OCI-LY3 (cell line): ENCODE measurements around the gene FAM83G.
A peak's percentile ranks its signal among the peaks of the same experiment; 100 is the strongest.
"Not testable (repeated sequence)": the region's sequence is repeated elsewhere in the genome, so short reads cannot be mapped to it uniquely, and the experiment has no call there.

Experiments
- H2AFZ ChIP-seq: fragments of 200-600, 300-600 bp; shearing (Covaris generic); 2 replicates; pipeline ENCODE4 v1.6.0; 2014; ENCODE audit warnings: antibody characterized with exemption, low read depth, low read length
- H3K27ac ChIP-seq: fragments of 200-600, 300-600 bp; sonication (generic); 2 replicates; pipeline ENCODE4 v1.5.1; 2014; ENCODE audit warnings: mild to moderate bottlenecking, low read length, moderate library complexity, mixed read lengths
- H3K27me3 ChIP-seq: fragments of 200-600, 300-600 bp; sonication (generic); 2 replicates; pipeline ENCODE4 v1.6.1; 2014; ENCODE audit warnings: low read depth, low read length, mixed read lengths
- H3K36me3 ChIP-seq: fragments of 200-600, 300-600 bp; sonication (generic); replicated peaks from 2 replicates; pipeline ENCODE3; 2014; ENCODE audit warnings: low read depth, low read length, mixed read lengths
- H3K4me1 ChIP-seq: fragments of 300-600, 200-600 bp; sonication (generic); 2 replicates; pipeline ENCODE4 v1.6.1; 2014; ENCODE audit warnings: low read length, mixed read lengths
- H3K4me2 ChIP-seq: fragments of 200-600, 300-600 bp; sonication (generic); 2 replicates; pipeline ENCODE4 v1.6.1; 2014; ENCODE audit warnings: low read length, mixed read lengths
- H3K4me3 ChIP-seq: fragments of 300-600, 200-600 bp; sonication (generic); 2 replicates; pipeline ENCODE4 v1.5.1; 2014; ENCODE audit warnings: antibody characterized with exemption, mild to moderate bottlenecking, low read length, moderate library complexity
- H3K79me2 ChIP-seq: fragments of 300-600, 200-600 bp; shearing (Covaris generic); 2 replicates; pipeline ENCODE4 v1.6.1; 2014; ENCODE audit warnings: mild to moderate bottlenecking, low read length, mixed read lengths
- H3K9ac ChIP-seq: fragments of 300-600, 200-600 bp; shearing (Covaris generic); 2 replicates; pipeline ENCODE4 v1.6.0; 2014; ENCODE audit warnings: mild to moderate bottlenecking, low read length, moderate library complexity
- H3K9me3 ChIP-seq: fragments of 200-600, 300-600 bp; shearing (Covaris generic); 2 replicates; pipeline ENCODE4 v1.6.1; 2014; ENCODE audit warnings: low read length, mixed read lengths; ENCODE audit not compliant: insufficient read depth
- H4K20me1 ChIP-seq: fragments of 200-600, 300-600 bp; sonication (generic); 2 replicates; pipeline ENCODE4 v1.6.1; 2016; ENCODE audit warnings: low read length, mixed read lengths; ENCODE audit not compliant: insufficient read depth
- TF ChIP-seq, protein P1 (sequence below): fragments of 200-600, 300-600 bp; sonication (generic); IDR thresholded peaks from 2 replicates; pipeline ENCODE4 v1.5.1; 2014; ENCODE audit warnings: antibody characterized with exemption, low read length, low read depth

FAM83G gene

DNA sequence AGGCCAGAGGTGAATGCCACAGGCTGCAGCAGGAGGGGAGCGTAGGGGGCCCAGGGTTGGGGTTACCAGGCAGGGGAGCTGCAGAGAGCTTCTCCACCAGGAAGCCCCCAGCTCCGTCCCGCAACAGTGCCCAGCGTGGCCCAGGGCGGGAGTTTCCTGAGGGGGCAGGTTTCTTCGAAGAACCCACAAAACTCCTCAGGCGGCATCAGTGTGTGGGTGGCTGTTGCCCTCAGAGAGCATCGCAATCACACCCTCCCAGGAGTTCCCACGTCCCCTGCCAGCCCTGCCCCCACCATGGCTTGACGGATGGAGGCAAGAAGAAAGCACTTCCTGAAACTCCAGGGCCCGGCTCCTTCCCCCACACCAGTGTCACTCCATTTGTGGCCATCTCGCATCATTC, 34.2 kb upstream of the FAM83G start:
- H3K9ac ChIP-seq, H3K27ac ChIP-seq, H3K4me1 ChIP-seq, H3K36me3 ChIP-seq, H3K4me3 ChIP-seq, H3K4me2 ChIP-seq, H3K9me3 ChIP-seq, H4K20me1 ChIP-seq, H3K79me2 ChIP-seq, H2AFZ ChIP-seq, H3K27me3 ChIP-seq: not testable (repeated sequence)

DNA sequence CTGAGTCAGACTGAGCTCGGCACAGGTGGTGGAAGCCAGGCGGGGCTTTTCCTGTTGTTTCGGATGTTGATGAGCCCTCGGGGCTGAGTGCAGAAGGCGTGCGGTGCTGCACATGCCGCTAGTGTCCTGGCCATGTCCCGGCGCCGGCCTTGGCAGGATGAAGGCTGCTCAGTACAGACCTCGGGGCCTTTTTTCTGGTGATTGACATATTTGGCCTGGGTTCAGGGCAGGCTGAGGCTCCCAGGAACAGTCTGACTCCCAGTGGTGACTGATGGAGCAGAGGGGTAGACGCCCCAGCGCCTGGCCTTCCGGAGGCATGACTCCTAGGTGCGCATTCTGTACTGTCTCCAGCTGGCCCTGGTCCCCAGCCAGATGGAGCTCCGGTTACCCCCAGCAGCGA, 33.4 kb upstream of the FAM83G start:
- not testable (repeated sequence) for H3K4me1 ChIP-seq, H2AFZ ChIP-seq, H3K9ac ChIP-seq, H3K9me3 ChIP-seq, H3K27ac ChIP-seq, H4K20me1 ChIP-seq, H3K4me2 ChIP-seq, H3K79me2 ChIP-seq, H3K27me3 ChIP-seq, H3K4me3 ChIP-seq, H3K36me3 ChIP-seq

DNA sequence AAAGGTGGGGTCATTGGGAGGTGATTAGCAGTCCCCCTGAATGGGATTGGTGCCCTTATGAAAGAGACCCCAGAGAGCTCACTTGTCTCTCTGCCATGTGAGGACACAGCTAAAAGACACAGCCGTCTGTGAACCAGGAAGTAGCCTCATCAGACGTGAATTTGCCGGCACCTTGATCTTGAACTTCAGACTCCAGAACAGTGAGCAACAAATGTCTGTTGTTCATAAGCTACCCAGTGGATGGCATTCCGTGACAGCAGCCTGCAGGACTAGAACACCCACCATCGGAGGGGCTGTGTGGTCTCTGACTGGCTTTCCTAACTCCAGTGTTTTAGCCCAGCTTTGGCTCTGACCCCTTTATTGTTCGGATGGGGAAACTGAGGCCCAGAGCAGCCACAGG, 33.0 kb upstream of the FAM83G start:
- not testable (repeated sequence) for H3K36me3 ChIP-seq, H4K20me1 ChIP-seq, H3K27ac ChIP-seq, H3K79me2 ChIP-seq, H2AFZ ChIP-seq, H3K4me3 ChIP-seq, H3K27me3 ChIP-seq, H3K4me1 ChIP-seq, H3K4me2 ChIP-seq, H3K9ac ChIP-seq, H3K9me3 ChIP-seq

DNA sequence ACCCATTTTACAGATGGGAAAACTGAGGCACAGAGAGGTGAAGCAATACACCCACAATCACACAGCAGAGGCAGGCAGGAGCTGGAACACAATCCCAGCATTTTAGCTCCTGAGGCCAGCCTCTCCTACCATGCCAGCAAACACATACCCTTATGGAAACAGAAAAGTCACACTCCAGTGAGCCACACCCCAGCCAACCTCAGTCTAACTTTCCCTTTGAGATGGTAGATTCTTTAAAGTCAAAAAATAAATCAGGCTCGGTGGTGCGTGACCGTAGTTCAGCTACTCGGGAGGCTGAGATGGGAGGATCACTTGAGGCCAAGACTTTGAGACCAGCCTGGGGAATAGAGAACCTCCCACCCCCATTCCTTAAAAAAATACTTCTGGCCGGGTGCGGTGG, 31.6 kb upstream of the FAM83G start:
- not testable (repeated sequence) for H3K9me3 ChIP-seq, H2AFZ ChIP-seq, H3K4me2 ChIP-seq, H3K27me3 ChIP-seq, H3K27ac ChIP-seq, H4K20me1 ChIP-seq, H3K36me3 ChIP-seq, H3K4me3 ChIP-seq, H3K4me1 ChIP-seq, H3K79me2 ChIP-seq, H3K9ac ChIP-seq

DNA sequence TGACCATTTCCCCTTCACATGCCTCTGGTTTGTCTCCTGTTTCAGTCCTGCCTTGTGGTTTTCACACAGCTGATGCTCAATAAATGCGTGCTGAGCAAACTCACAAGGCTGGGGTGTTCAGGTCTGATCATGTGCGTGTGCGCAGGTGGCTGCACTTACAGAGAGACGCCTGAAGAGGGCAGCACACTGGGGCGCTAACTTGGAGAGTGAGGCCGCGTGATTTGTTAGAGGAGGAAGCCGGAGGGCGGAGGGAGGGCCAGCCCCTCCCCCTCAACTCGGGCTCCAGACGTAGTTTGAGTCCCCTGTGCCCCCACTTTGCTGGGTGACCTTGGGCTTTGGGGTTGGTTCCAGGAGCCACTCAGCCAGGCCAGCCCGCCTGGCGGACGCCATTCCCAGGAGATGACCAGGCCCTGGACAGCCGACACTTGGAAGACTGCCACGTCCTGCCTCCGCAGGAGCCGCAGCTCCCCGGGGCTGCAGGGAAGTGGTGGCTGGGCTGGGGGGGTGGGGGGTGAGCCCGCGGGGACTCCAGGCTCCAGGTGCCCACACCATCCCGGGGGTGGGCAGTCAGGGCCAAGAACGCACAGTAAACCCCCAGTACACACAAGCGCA, 27.9 kb upstream of the FAM83G start:
- not testable (repeated sequence) for H3K9ac ChIP-seq, H3K4me2 ChIP-seq, H3K4me3 ChIP-seq, H3K79me2 ChIP-seq, H3K27ac ChIP-seq, H3K9me3 ChIP-seq, H2AFZ ChIP-seq, H4K20me1 ChIP-seq, H3K27me3 ChIP-seq, H3K36me3 ChIP-seq, H3K4me1 ChIP-seq

DNA sequence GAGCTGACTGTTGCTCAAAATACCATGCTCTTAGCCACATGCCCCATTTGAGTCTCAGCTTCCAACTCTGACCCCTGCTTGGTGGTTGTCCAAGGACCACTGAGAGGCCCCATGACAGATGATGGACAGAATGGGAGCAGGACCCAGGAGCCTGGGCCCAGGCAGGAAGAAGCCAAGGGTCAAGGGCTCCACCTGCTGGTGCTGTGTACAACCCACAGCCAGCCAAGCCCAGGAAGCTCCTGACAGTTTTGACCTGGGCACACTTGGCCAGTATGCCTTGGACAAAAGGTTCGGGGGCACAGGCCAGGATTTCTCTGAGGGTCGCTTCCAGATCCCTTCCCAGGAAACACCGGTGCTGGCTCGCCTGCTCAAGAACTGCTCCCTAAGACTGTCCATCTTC, 27.2 kb upstream of the FAM83G start:
- not testable (repeated sequence) for H3K27me3 ChIP-seq, H3K9ac ChIP-seq, H3K79me2 ChIP-seq, H4K20me1 ChIP-seq, H3K36me3 ChIP-seq, H3K4me3 ChIP-seq, H3K27ac ChIP-seq, H3K9me3 ChIP-seq, H3K4me1 ChIP-seq, H2AFZ ChIP-seq
- TF ChIP-seq, protein P1, sequence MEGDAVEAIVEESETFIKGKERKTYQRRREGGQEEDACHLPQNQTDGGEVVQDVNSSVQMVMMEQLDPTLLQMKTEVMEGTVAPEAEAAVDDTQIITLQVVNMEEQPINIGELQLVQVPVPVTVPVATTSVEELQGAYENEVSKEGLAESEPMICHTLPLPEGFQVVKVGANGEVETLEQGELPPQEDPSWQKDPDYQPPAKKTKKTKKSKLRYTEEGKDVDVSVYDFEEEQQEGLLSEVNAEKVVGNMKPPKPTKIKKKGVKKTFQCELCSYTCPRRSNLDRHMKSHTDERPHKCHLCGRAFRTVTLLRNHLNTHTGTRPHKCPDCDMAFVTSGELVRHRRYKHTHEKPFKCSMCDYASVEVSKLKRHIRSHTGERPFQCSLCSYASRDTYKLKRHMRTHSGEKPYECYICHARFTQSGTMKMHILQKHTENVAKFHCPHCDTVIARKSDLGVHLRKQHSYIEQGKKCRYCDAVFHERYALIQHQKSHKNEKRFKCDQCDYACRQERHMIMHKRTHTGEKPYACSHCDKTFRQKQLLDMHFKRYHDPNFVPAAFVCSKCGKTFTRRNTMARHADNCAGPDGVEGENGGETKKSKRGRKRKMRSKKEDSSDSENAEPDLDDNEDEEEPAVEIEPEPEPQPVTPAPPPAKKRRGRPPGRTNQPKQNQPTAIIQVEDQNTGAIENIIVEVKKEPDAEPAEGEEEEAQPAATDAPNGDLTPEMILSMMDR = 0 out of 2 replicates have a peak, but pooled peaks have one; percentile 5
- peak overlapping the region; percentile 39; the same call in 1 of the 2 replicates for H3K4me2 ChIP-seq

DNA sequence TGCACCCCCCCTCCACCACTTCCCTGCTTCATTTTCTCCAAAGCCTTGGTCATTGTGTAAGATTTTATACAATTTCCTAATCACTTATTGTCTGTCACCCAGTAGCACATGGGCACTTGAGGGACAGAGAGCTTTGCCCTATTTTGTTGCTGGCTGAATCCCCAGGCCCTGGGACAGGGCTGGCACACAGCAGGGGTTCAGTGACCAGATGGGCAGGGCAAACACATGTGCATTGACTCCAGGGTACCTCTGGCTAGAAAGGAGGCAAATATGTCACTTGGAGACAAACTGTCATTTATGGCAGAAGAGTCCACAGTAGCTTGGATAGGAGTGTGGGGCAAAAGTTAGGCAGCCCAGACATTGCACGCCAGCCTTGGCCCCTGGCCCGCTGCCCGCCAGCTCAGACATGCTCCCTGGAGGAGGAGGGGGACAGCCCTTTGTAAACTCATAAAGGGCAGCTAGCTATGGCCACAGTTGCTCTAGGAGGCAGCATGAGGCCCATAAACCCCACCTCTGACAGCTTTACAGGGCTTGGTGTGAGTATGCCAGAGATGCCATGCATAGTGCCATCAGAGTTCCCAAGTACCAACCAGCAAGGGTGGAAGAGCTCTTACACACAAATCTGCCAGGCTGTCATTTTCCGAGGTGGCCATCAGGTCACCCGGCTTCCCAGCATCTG, 26.3 kb upstream of the FAM83G start:
- H3K27me3 ChIP-seq, H3K9me3 ChIP-seq, H3K27ac ChIP-seq, H4K20me1 ChIP-seq, H3K4me2 ChIP-seq, H3K79me2 ChIP-seq, H3K9ac ChIP-seq, H3K36me3 ChIP-seq, H3K4me1 ChIP-seq, H3K4me3 ChIP-seq, H2AFZ ChIP-seq: not testable (repeated sequence)

DNA sequence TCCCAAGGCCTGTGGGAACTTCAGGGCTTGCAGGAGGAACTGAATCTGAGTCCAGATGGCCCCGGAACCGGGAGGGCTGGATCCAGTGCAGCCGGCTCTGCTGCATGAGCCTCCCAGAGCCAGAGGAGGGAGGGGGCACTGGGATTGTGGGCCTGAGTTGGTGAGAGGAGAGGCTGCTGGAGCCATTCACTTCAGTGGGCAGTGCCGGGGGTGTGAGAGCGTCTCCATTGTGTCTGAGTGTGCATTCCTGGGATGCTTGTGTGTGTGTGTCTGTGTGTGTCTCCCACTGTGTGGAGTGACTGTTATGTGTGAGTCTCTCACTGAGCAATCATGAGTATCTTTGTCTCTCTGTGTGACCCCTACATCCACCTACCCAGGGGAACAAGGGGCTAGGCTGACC, 25.2 kb upstream of the FAM83G start:
- H3K9ac ChIP-seq, H4K20me1 ChIP-seq, H2AFZ ChIP-seq, H3K27me3 ChIP-seq, H3K4me1 ChIP-seq, H3K36me3 ChIP-seq, H3K9me3 ChIP-seq, H3K79me2 ChIP-seq, H3K4me3 ChIP-seq, H3K27ac ChIP-seq, H3K4me2 ChIP-seq: not testable (repeated sequence)

DNA sequence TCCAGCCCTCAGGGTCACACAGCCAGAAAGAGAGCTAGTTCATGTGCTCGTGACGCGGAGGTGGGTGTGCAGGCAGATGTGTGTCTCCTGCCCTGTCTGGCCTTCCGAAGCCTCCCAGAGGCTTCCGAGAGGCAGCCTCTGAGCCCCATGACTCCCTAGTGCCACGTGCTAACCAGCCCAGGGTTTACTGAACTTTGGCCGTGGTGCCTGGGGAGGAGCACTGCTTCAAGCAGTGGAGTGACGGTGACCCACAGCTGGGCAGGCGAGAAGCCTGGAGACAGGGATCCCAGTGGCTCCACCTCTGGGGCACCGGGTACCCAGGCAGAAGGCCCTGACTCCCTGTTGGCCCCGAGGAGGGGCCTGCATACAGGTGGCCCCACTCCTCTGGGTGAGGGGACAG, 24.1 kb upstream of the FAM83G start:
- not testable (repeated sequence) for H3K27ac ChIP-seq, H3K9ac ChIP-seq, H3K79me2 ChIP-seq, H3K9me3 ChIP-seq, H3K4me1 ChIP-seq, H3K36me3 ChIP-seq, H3K4me3 ChIP-seq, H3K4me2 ChIP-seq, H4K20me1 ChIP-seq, H2AFZ ChIP-seq, H3K27me3 ChIP-seq
